OCI-LY3 (cell line): ENCODE data around the gene JAKMIP1.

ENCODE experiments used
- EZH2phosphoT487 ChIP-seq: fragments of 200-600 bp; shearing (Covaris generic); IDR thresholded peaks from 2 replicates; pipeline ENCODE4 v1.6.1; 2018; ENCODE audit warnings: antibody characterized with exemption, mixed run types, low read depth
- TF ChIP-seq, protein P1 (sequence below): fragments of 200-600, 300-600 bp; sonication (generic); IDR thresholded peaks from 2 replicates; pipeline ENCODE4 v1.5.1; 2014; ENCODE audit warnings: antibody characterized with exemption, low read length, low read depth

DNA sequence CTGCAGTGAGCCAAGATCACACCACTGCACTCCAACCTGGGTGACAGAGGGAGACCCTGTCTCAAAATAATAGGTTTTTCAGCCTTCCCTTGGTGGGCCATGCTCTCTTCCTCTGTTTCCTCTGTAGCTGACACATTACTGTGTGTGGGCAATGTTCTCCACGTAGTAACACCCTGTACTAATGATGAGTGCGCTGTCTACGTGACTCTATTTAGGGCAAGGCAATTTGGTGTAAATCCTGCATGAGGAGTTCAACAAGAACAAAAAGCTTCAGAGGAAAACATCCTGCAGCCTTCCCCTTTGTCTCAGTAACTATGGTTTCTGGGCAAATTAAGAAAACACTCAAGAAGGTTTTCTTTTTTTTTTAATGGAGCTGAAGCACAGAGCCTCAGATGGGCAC lies 24.4 kb upstream of the JAKMIP1 start:
- TF ChIP-seq, protein P1, sequence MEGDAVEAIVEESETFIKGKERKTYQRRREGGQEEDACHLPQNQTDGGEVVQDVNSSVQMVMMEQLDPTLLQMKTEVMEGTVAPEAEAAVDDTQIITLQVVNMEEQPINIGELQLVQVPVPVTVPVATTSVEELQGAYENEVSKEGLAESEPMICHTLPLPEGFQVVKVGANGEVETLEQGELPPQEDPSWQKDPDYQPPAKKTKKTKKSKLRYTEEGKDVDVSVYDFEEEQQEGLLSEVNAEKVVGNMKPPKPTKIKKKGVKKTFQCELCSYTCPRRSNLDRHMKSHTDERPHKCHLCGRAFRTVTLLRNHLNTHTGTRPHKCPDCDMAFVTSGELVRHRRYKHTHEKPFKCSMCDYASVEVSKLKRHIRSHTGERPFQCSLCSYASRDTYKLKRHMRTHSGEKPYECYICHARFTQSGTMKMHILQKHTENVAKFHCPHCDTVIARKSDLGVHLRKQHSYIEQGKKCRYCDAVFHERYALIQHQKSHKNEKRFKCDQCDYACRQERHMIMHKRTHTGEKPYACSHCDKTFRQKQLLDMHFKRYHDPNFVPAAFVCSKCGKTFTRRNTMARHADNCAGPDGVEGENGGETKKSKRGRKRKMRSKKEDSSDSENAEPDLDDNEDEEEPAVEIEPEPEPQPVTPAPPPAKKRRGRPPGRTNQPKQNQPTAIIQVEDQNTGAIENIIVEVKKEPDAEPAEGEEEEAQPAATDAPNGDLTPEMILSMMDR: no peak
- TF ChIP-seq EZH2phosphoT487: no peak
